GM19397 (cell line): ENCODE measurements around the gene GSK3B.

ENCODE experiments used
- ATAC-seq: cut with Tn5 transposase; IDR thresholded peaks from one replicate; pipeline ENCODE4 v1.9.1; 2021; ENCODE audit warnings: mild to moderate bottlenecking, moderate library complexity; ENCODE audit not compliant: unreplicated experiment

Gene GSK3B

GRCh38 chr3:119826711-119827608 lies 267.3 kb downstream of the GSK3B start:
- ATAC-seq: no peak

- ATAC-seq: no peak
These were observed 268.4 kb downstream of the GSK3B start for GRCh38 chr3:119825820-119826219.

GRCh38 chr3:119819806-119820205 lies 274.4 kb downstream of the GSK3B start:
- ATAC-seq: no peak

- ATAC-seq: no peak
These were observed 275.3 kb downstream of the GSK3B start for GRCh38 chr3:119818937-119819336.

- ATAC-seq: no peak
These were observed 276.5 kb downstream of the GSK3B start for GRCh38 chr3:119817583-119818363.

GRCh38 chr3:119817071-119817470 lies 277.2 kb downstream of the GSK3B start:
- ATAC-seq: no peak

- no peak for ATAC-seq
These were observed 278.5 kb downstream of the GSK3B start for GRCh38 chr3:119815716-119816115.

GRCh38 chr3:119812491-119813058 lies 281.7 kb downstream of the GSK3B start:
- ATAC-seq: no peak

- peak; percentile 90 for ATAC-seq
These were observed 284.2 kb downstream of the GSK3B start for GRCh38 chr3:119810018-119810435.

- peak; percentile 20 for ATAC-seq
These were observed 284.8 kb downstream of the GSK3B start for GRCh38 chr3:119809249-119810017.

GRCh38 chr3:119808843-119809242 lies 285.4 kb downstream of the GSK3B start:
- ATAC-seq: no peak

GRCh38 chr3:119808244-119808643 lies 286.0 kb downstream of the GSK3B start:
- no peak for ATAC-seq

- no peak for ATAC-seq
These were observed 293.4 kb downstream of the GSK3B start for GRCh38 chr3:119800844-119801243.

GRCh38 chr3:119796785-119797184 lies 297.5 kb downstream of the GSK3B start:
- ATAC-seq: no peak

GRCh38 chr3:119796368-119796767 lies 297.9 kb downstream of the GSK3B start:
- no peak for ATAC-seq

GRCh38 chr3:119795849-119796248 lies 298.4 kb downstream of the GSK3B start:
- no peak for ATAC-seq

GRCh38 chr3:119794971-119795612 lies 299.2 kb downstream of the GSK3B start:
- ATAC-seq: no peak

- ATAC-seq: no peak
These were observed 299.8 kb downstream of the GSK3B start for GRCh38 chr3:119794401-119794800.

GRCh38 chr3:119792270-119792669 lies 302.0 kb downstream of the GSK3B start:
- ATAC-seq: no peak

- ATAC-seq: no peak
These were observed 303.9 kb downstream of the GSK3B start for GRCh38 chr3:119790369-119790768.
